H1 (cell line): ENCODE results near the gene NHS. TPM values are rescaled to one million over a fixed set of nuclear protein-coding genes. Genes with fewer than 3 reads are reported as not detected.

Source experiments
- BACH1 ChIP-seq: IDR thresholded peaks from 2 replicates; pipeline ENCODE4 v1.6.1; 2012; ENCODE audit warnings: low read length, improper control_type of control experiment
- CEBPB ChIP-seq: IDR thresholded peaks from 2 replicates; pipeline ENCODE4 v1.6.1; 2012; ENCODE audit warnings: low read depth, low read length
- KDM5A ChIP-seq: fragments of 200-600 bp; IDR thresholded peaks from 2 replicates; pipeline ENCODE4 v1.7.1; 2012; ENCODE audit warnings: mild to moderate bottlenecking, low read length, inconsistent platforms, mixed read lengths
- POLR2A ChIP-seq, 2 experiments: IDR thresholded peaks; 1 replicate in 1 of 2; 2 replicates in 1 of 2; pipeline ENCODE4 v1.6.1; 2011; ENCODE audit warnings: low read depth in 2 of 2, low read length in 2 of 2, mild to moderate bottlenecking in 2 of 2; ENCODE audit errors: control extremely low read depth in 1 of 2
- polyA plus RNA-seq, 7 experiments: library from polyadenylated mRNA; depleted of rRNA in 3 of 7; stranded (reverse) in 5 of 7; unstranded in 2 of 7; fragments of >200 nt in 5 of 7; fragments of 200-250 nt in 2 of 7; gene quantifications; 1 replicate in 5 of 7; 2 replicates in 1 of 7; 4 replicates in 1 of 7; pipeline versions ENCODE4 v1.2.1 to v1.2.3, GENCODE V29; 2011 to 2013; ENCODE audit warnings: missing spikeins in 2 of 7, mixed read lengths in 2 of 7
- total RNA-seq: library from RNA; stranded (reverse); fragmentation: NEBNext Ultra II Directional; extraction: Animal tissue kit (Norgen Biotek cat#: 25700); gene quantifications from 2 replicates; pipeline ENCODE4 v1.2.1, GENCODE V29; 2021

Gene NHS
- total and polyA plus RNA-seq, 2 of the 8 experiments (the other 6 are each of a cell fraction or from before 2014, with no cell fraction given): 2.2 to 6.7 TPM

DNA sequence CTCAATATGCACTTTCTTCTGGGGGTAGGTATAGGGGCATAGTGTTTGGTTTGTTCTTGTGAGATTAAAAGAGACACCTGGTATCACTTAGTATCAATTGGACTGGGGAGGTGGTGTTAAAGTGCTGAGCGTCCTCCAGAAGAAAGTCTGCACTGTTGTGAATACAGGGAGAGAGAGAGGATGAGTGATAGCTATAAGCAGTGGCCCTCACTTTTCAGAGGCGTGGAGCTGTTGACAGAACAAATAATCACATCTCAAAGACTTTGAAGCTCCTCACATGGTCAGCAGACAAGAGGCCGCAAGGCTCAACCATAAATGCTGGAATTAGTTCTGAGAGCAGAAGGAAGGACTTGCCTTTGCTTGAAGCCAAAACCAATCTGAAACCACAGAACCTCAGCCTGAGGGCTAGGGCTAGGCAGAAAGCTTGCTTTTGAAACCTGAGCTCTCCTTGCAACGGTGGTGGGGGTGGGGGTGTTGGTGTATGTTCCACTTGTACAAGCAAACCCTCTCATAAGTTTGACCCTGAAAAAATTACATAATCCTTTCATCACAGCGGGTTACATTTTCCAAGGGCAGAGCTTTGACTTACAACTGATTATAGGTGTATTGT lies 239.1 kb downstream of the NHS start (continued):
- TF ChIP-seq CEBPB: no peak
- TF ChIP-seq POLR2A (IDR thresholded peaks at IDR 0.05; ENCODE audit: control extremely low read depth in 1 of 2, low read depth in 2 of 2, low read length in 2 of 2): no peak
- TF ChIP-seq BACH1: no peak
- TF ChIP-seq KDM5A: no peak
- TF ChIP-seq, all 59 proteins: peak for 0
